ELR (cell line): ENCODE data around the gene FBF1.
"Not testable (repeated sequence)": the region's sequence is repeated elsewhere in the genome, so short reads cannot be mapped to it uniquely, and the experiment has no call there.

ENCODE experiments used
- DNase-seq: peaks from one replicate; pipeline ENCODE4 v3.0.0-alpha.2; 2015; ENCODE audit warnings: low read depth

Gene FBF1

DNA sequence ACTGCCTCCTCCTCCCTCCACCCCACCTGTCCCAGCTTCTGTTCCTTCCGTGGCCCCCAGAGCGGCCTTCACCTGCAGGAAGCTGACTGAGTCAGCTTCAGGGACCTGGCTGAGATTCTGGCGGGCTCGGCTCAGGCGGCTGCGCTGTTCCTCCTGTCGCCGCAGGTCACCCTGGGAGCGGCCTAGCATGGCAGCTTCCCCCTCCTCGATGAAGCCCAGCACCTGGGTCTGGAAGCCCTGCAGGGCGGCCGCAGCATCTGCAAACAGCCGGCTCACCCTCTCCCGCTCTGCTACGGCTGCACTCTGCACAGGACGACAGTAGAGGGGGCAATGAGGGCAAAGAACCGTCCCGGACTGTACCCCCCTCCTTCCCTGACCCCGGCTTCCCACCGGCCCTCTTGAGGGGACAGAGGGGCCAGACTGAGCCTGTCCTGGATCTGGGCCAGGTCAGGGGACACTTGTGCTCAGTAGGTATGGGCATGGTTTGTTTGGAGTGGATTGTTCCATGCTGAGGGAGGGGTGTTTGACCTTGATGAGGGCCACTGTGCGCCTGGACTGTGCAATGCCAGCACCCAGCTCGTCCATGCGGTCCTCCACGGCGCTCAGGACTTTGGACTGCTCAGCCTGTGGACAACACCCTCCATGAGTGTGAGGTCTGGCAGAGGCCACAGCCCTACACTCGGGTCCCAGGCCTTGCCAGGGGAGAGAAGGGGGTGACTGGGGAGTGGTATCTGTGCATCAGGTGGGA, 64.5 kb downstream of the FBF1 start:
- DNase-seq: no peak

- no peak for DNase-seq
Observed at GRCh38 chr17:75875940-75876189, 65.0 kb downstream of the FBF1 start.

DNA sequence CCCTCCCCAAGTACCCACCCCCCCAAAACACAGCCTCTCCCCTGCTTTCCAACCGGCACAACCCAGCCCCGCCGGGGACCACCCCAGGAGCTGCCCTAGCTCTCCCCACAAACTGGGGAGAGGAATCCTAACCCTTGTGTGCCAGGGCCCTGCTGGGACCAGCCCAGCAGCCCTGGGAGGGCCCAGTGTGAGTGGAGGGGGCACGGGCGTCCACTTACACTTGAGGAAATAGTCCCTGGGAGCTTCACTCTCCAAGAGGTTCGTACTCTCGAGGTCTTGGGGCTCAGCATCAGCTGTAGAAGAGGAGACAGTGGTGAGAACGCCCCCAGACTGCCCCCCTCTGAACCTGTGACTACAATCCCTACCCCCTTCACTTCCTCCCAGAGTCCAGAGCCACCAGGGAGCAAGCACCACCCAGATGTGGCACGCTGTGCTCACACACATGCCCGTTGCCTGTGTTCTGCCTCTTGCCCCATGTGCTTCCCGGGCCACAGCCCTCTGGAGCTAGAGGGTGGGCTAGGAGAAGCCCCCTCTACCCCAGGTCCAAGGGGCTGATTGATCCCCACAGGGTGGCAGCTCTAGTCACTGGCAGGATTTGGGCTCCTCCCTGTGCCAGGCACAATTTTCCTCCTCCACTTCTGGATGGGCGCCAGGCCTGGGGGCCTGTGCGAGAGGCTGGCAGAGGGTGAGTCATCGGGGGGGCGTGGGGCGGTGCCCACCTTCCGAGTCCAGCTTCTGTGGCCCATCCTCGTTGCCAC, 65.5 kb downstream of the FBF1 start:
- DNase-seq: no peak

- DNase-seq: no peak
Observed at GRCh38 chr17:75874323-75875181, 66.3 kb downstream of the FBF1 start.

DNA sequence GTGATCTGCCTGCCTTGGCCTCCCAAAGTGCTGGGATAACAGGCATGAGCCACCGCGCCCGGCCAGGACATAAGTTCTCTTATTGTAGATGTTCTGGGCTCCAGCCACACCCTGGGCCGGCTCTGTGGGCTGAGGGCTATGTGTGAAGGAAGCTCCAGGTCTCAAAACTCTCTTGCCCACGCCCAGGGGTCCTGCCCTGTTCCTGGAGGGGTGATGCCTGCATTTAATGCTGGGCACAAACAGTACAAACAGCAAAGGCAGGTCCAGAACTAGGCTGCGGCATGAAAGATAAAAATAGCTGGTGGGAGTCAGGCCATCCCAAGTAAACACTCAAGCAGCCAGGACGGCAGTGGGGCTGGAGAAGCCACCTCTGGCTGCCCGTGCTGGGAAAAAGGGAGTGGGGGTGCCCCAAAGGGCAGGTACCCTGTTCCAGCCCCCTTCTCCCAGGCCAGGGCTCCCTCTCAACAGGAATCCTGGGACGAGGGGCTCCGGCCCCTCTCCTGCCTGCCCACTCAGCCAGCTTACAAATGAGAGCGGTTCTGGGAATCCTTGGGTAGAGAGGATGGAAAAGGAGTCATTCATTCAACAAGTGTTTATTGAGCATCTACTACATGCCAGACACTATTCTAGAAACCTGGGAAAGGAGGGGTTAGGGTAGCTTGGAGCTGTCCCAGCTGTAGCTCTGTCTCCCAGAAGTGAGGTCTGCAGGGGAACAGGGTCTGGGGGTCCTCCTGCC, 67.1 kb downstream of the FBF1 start:
- DNase-seq: no peak

- DNase-seq: peak; percentile 79
Observed at GRCh38 chr17:75872434-75873351, 68.1 kb downstream of the FBF1 start.

DNA sequence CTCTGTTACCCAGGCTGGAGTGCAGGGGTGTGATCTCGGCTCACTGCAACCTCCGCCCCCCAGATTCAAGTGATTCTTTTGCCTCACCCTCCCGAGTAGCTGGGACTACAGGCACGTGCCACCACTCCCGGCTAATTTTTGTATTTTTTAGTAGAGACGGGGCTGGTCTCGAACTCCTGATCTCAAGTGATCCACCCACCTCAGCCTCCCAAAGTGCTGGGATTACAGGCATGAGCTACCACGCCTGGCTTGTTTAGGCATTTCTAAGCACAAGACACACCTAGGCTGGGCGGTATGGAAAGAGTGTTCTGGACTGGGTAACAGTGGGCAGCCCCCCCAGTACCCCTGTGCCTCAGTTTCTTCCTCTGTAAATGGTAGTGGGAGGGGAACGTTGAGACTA, 70.6 kb downstream of the FBF1 start:
- DNase-seq: not testable (repeated sequence)

GRCh38 chr17:75869282-75870141, 71.3 kb downstream of the FBF1 start:
- peak; percentile 52 for DNase-seq

- DNase-seq: not testable (repeated sequence)
Observed at GRCh38 chr17:75868730-75869281, 72.0 kb downstream of the FBF1 start.

DNA sequence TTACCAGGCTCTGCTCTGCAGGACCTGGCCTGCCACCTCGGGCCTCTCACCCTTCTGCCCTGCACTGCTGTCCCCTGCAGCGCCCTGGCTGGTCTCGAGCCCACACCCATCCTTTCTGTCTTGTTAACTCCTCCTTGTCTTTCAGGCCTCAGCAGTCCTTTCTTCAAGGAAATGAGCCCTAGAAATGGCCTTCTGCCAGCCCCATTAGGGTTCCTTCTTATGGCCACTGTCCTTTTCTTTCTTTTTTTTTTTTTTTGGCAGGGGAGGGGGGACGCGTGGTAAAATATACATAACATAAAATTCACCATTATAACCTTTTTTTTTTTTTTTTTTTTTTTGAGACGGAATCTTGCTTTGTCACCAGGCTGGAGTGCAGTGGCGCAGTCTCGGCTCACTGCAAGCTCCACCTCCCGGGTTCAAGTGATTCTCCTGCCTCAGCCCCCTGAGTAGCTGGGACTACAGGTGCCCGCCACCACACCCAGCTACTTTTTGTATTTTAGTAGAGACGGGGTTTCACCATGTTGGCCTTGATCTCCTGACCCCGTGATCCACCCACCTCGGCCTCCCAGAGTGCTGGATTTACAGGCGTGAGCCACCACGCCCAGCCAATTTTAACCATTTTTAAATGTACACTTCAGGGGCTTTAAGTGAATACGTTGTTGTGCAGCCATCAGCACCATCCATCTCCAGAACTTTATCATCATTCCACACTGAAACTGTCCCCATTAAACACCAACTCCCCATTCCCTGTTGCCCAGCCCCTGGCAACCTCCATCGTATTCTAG, 75.2 kb downstream of the FBF1 start:
- not testable (repeated sequence) for DNase-seq

GRCh38 chr17:75864887-75865286, 76.0 kb downstream of the FBF1 start:
- not testable (repeated sequence) for DNase-seq

DNA sequence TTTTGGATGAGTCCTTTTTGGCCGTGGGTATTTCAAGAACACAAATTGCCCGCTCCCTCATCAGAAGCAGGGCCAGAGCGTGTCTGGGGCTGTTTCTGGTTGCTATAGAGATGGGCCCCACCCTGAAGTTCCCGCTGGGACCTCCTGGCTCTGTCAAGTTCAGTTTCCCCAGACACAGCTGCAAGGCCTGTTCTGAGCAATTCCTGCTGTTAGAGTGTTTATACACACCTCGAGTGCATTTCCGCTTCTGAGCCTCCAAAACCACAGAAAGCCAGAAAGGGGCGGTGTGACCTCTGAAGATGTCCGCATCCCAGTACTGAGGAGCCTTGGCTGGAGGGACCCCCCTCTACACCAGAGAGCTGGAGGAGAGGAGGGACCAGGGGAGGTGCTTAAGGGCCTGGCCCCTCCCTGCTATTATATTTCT, 76.4 kb downstream of the FBF1 start:
- DNase-seq: peak; percentile 86

GRCh38 chr17:75861927-75862317, 78.9 kb downstream of the FBF1 start:
- no peak for DNase-seq
